PC-3 (cell line): ENCODE measurements around the gene OSBPL2.

ENCODE experiments used
- CTCF ChIP-seq: fragments of 300-600 bp; sonication (generic); conservative IDR thresholded peaks from 2 replicates; pipeline ENCODE4 v1.5.1; 2017; ENCODE audit warnings: antibody characterized with exemption, low read depth, mild to moderate bottlenecking, low read length
- EZH2 ChIP-seq: fragments of 300-600 bp; sonication (generic); IDR thresholded peaks from one replicate; pipeline ENCODE4 v1.6.1; 2017; ENCODE audit warnings: antibody characterized with exemption, mild to moderate bottlenecking, low read length; ENCODE audit not compliant: unreplicated experiment

- TF ChIP-seq CTCF = no peak
- no peak for TF ChIP-seq EZH2
Observed at GRCh38 chr20:62266340-62266739, 28.0 kb downstream of the OSBPL2 start.
